Esophagus muscularis mucosa (tissue), 4 donors: ENCODE measurements around the gene ACVR1. TPM values are rescaled to one million over a fixed set of nuclear protein-coding genes. Genes with fewer than 3 reads are reported as not detected.
"Not testable (repeated sequence)": the region's sequence is repeated elsewhere in the genome, so short reads cannot be mapped to it uniquely, and the experiment has no call there.

Source experiments
- DNase-seq: peaks from one replicate; pipeline ENCODE4 v3.0.0-alpha.2; 2017; ENCODE audit errors: extremely low spot score
- H3K27ac ChIP-seq, 4 donors: fragments of 200-600 bp; sonication (generic); replicated peaks in 1 of 4; 1 replicate in 3 of 4; 2 replicates in 1 of 4; pipeline ENCODE4 v1.5.1; 2016 to 2019; ENCODE audit warnings: mild to moderate bottlenecking in 1 of 4
- H3K27me3 ChIP-seq, 4 donors: fragments of 200-600 bp; sonication (generic); one replicate each; pipeline versions ENCODE4 v1.5.1 to v1.6.0; 2016 to 2019
- H3K36me3 ChIP-seq, 4 donors: fragments of 200-600 bp; sonication (generic); one replicate each; pipeline ENCODE4 v1.5.1; 2016 to 2019
- H3K4me1 ChIP-seq, 4 donors: fragments of 200-600 bp; sonication (generic); one replicate each; pipeline ENCODE4 v1.5.1; 2016 to 2019
- H3K4me3 ChIP-seq, 4 donors: fragments of 200-600 bp; sonication (generic); 1 replicate in 2 of 4; 2 replicates in 2 of 4; pipeline ENCODE4 v1.5.1; 2016 to 2019; ENCODE audit warnings: mild to moderate bottlenecking in 4 of 4, moderate library complexity in 1 of 4
- H3K9me3 ChIP-seq, 4 donors: fragments of 200-600 bp; sonication (generic); 1 replicate in 3 of 4; 2 replicates in 1 of 4; pipeline ENCODE4 v1.5.1; 2016 to 2019
- CTCF ChIP-seq, 3 experiments: fragments of 200-600 bp in 2 of 3; fragments of 450-650 bp in 1 of 3; sonication (generic) in 2 of 3; IDR thresholded peaks; one replicate each; pipeline ENCODE4 v1.5.1; 2017 to 2019; ENCODE audit warnings: antibody characterized with exemption in 3 of 3, mild to moderate bottlenecking in 2 of 3, moderate library complexity in 1 of 3
- EP300 ChIP-seq: sonication (generic); formaldehyde crosslinking; IDR thresholded peaks from one replicate; pipeline ENCODE4 v1.6.1; 2017; ENCODE audit warnings: antibody characterized with exemption
- POLR2A ChIP-seq: fragments of 450-650 bp; IDR thresholded peaks from one replicate; pipeline ENCODE4 v1.6.1; 2017; ENCODE audit warnings: antibody characterized with exemption, moderate library complexity, mild to moderate bottlenecking, low read depth
- POLR2AphosphoS5 ChIP-seq, 2 donors: sonication (generic); formaldehyde crosslinking; IDR thresholded peaks; one replicate each; pipeline ENCODE4 v1.6.1; 2017; ENCODE audit warnings: antibody characterized with exemption in 2 of 2
- WGBS: methylation state at CpG from one replicate; pipeline ENCODE4 v1.1.5; 2018; 5-methylcytosine and 5-hydroxymethylcytosine counted together
- intact Hi-C: fragments of 100-400 bp; cut with DNase I; formaldehyde crosslinking; loops from one replicate; pipeline ENCODE4 v1.15.1; 2023
- total RNA-seq, 4 donors: library from RNA; depleted of rRNA; stranded (reverse); fragments of >200 nt; gene quantifications; one replicate each; pipeline versions ENCODE4 v1.1.0 to v1.2.1, GENCODE V29; 2016

Gene ACVR1
- total RNA-seq, 4 donors from 2014 or later = 25.2 to 39.1 (median 32.3) TPM

- intact Hi-C loops = no loop called here
- peaks cover 4 to 27% (median 21%) of the 10 kb centered on the region in 4 donors for H3K9me3 ChIP-seq
- DNase-seq = no peak
- no peaks in the 10 kb centered on the region for H3K4me1 ChIP-seq
- H3K27me3 ChIP-seq = no peaks in the 10 kb centered on the region
- TF ChIP-seq POLR2A (no peak), POLR2AphosphoS5 (IDR thresholded peaks at IDR 0.05) (no peak), CTCF (IDR thresholded peaks at IDR 0.05) (no peak), EP300 (no peak)
- H3K27ac ChIP-seq = no peak overlapping the region
- H3K36me3 ChIP-seq = peaks cover 3 to 29% (median 10%) of the 10 kb centered on the region in 4 donors
- H3K4me3 ChIP-seq = no peak overlapping the region
- WGBS = 86% methylated on average over 1 of the region's 1 CpG
Observed at GRCh38 chr2:157726946-157727345, 149.2 kb downstream of the ACVR1 start.

- peaks cover 4 to 36% (median 27%) of the 10 kb centered on the region in 4 donors for H3K9me3 ChIP-seq
- intact Hi-C loops = no loop called here
- H3K4me3 ChIP-seq = no peak overlapping the region
- H3K27me3 ChIP-seq = no peaks in the 10 kb centered on the region
- H3K27ac ChIP-seq = no peak overlapping the region
- no peaks in the 10 kb centered on the region for H3K4me1 ChIP-seq
- H3K36me3 ChIP-seq = peaks cover 3 to 22% (median 10%) of the 10 kb centered on the region in 4 donors
- 53% methylated on average over 1 of the region's 1 CpG for WGBS
- DNase-seq = no peak
- TF ChIP-seq CTCF (IDR thresholded peaks at IDR 0.05) = no peak
- no peak for TF ChIP-seq EP300
- TF ChIP-seq POLR2AphosphoS5 (IDR thresholded peaks at IDR 0.05) = no peak
- no peak for TF ChIP-seq POLR2A
Observed at GRCh38 chr2:157725846-157726245, 150.3 kb downstream of the ACVR1 start.

GRCh38 chr2:157722580-157723234, 153.4 kb downstream of the ACVR1 start:
- WGBS = 98% methylated on average over 3 of the region's 3 CpGs
- TF ChIP-seq EP300 = no peak
- TF ChIP-seq POLR2AphosphoS5 (IDR thresholded peaks at IDR 0.05) = no peak
- TF ChIP-seq CTCF (IDR thresholded peaks at IDR 0.05) = no peak
- no peak for TF ChIP-seq POLR2A
- intact Hi-C loops = no loop called here
- H3K9me3 ChIP-seq = peaks cover 4 to 33% (median 27%) of the 10 kb centered on the region in 4 donors
- no peak overlapping the region for H3K27ac ChIP-seq
- no peak for DNase-seq
- no peak overlapping the region for H3K4me3 ChIP-seq
- H3K27me3 ChIP-seq = no peaks in the 10 kb centered on the region
- peaks cover 0 to 21% (median 9%) of the 10 kb centered on the region in 4 donors for H3K36me3 ChIP-seq
- H3K4me1 ChIP-seq = no peaks in the 10 kb centered on the region

GRCh38 chr2:157720504-157720903, 155.6 kb downstream of the ACVR1 start:
- 94% methylated on average over 2 of the region's 2 CpGs for WGBS
- no peak overlapping the region for H3K4me3 ChIP-seq
- no peaks in the 10 kb centered on the region for H3K27me3 ChIP-seq
- intact Hi-C loops = no loop called here
- H3K4me1 ChIP-seq = no peaks in the 10 kb centered on the region
- DNase-seq = no peak
- peaks cover 4 to 33% (median 27%) of the 10 kb centered on the region in 4 donors for H3K9me3 ChIP-seq
- peaks cover 0 to 15% (median 8%) of the 10 kb centered on the region in 4 donors for H3K36me3 ChIP-seq
- no peak overlapping the region for H3K27ac ChIP-seq
- TF ChIP-seq POLR2A (no peak), EP300 (no peak), CTCF (IDR thresholded peaks at IDR 0.05) (no peak)

- not testable (repeated sequence) for DNase-seq, H3K4me1 ChIP-seq
Observed at GRCh38 chr2:157704653-157705052, 171.5 kb downstream of the ACVR1 start.

GRCh38 chr2:157704148-157704547, 172.0 kb downstream of the ACVR1 start:
- intact Hi-C loops, H3K36me3 ChIP-seq, H3K4me3 ChIP-seq, H3K4me1 ChIP-seq, H3K27me3 ChIP-seq, H3K27ac ChIP-seq, DNase-seq: not testable (repeated sequence)
- H3K9me3 ChIP-seq = peaks cover 0 to 34% (median 26%) of the 10 kb centered on the region in 4 donors
- 98% methylated on average over 6 of the region's 6 CpGs for WGBS

More at GRCh38 chr2:157704653-157705052, 171.5 kb downstream of the ACVR1 start:
- peaks cover 0 to 30% (median 26%) of the 10 kb centered on the region in 4 donors for H3K9me3 ChIP-seq
- H3K4me3 ChIP-seq, H3K36me3 ChIP-seq, H3K27me3 ChIP-seq, H3K27ac ChIP-seq, intact Hi-C loops: not testable (repeated sequence)
- WGBS = no CpG with 5 or more reads among the region's 5 CpGs
